CD8-positive, alpha-beta memory T cell (primary cell): ENCODE results near the gene TP53I13. TPM values are rescaled to one million over a fixed set of nuclear protein-coding genes. Genes with fewer than 3 reads are reported as not detected.

Experiments
- CTCF ChIA-PET: fragments of 350-600 bp; sonication (Branson Sonifier 250); formaldehyde crosslinking; loops from one replicate; lab custom pipeline; 2021; ENCODE audit warnings: antibody characterized with exemption; lab: Charles Lee
- POLR2A ChIA-PET: fragments of 350-600 bp; sonication (Branson Sonifier 250); formaldehyde crosslinking; loops from one replicate; lab custom pipeline; 2021; ENCODE audit warnings: antibody characterized with exemption; lab: Charles Lee
- DNase-seq, 5 donors: peaks; one replicate each; pipeline versions ENCODE4 v3.0.0 to v3.0.0-alpha.2; 2020 to 2022; ENCODE audit warnings: mixed read lengths in 1 of 5
- H3K27ac ChIP-seq: one replicate; pipeline ENCODE4 v1.7.0; 2013; ENCODE audit warnings: low read depth, mild to moderate bottlenecking, low read length, moderate library complexity
- H3K27me3 ChIP-seq: 2 replicates; pipeline ENCODE4 v1.7.0; 2013; ENCODE audit warnings: low read length, mild to moderate bottlenecking; ENCODE audit not compliant: insufficient read depth, poor library complexity, severe bottlenecking
- H3K36me3 ChIP-seq: 2 replicates; pipeline ENCODE4 v1.7.0; 2013; ENCODE audit warnings: mild to moderate bottlenecking, low read length, moderate library complexity; ENCODE audit not compliant: insufficient read depth
- H3K4me1 ChIP-seq: 2 replicates; pipeline ENCODE4 v1.7.0; 2013; ENCODE audit warnings: mild to moderate bottlenecking, low read length, moderate library complexity; ENCODE audit not compliant: insufficient read depth
- H3K4me3 ChIP-seq: 2 replicates; pipeline ENCODE4 v1.7.0; 2013; ENCODE audit warnings: mild to moderate bottlenecking, low read length
- H3K9me3 ChIP-seq: 2 replicates; pipeline ENCODE4 v1.7.0; 2013; ENCODE audit warnings: mild to moderate bottlenecking, low read length
- H3K27ac Mint-ChIP-seq, 8 donors: one replicate each; pipeline ENCODE4 v1.8.0; 2020 to 2021; ENCODE audit warnings: mixed read lengths in 8 of 8, mild to moderate bottlenecking in 6 of 8, inconsistent platforms in 3 of 8, moderate library complexity in 3 of 8
- H3K27me3 Mint-ChIP-seq, 2 donors: one replicate each; pipeline ENCODE4 v1.8.0; 2020 to 2021; ENCODE audit warnings: mixed read lengths in 2 of 2, mild to moderate bottlenecking in 1 of 2, moderate library complexity in 1 of 2
- H3K36me3 Mint-ChIP-seq, 3 donors: one replicate each; pipeline ENCODE4 v1.8.0; 2020 to 2021; ENCODE audit warnings: mixed read lengths in 3 of 3, inconsistent platforms in 1 of 3, mild to moderate bottlenecking in 1 of 3
- H3K4me1 Mint-ChIP-seq, 3 donors: one replicate each; pipeline ENCODE4 v1.8.0; 2020 to 2021; ENCODE audit warnings: mixed read lengths in 3 of 3, inconsistent platforms in 1 of 3, mild to moderate bottlenecking in 1 of 3
- H3K4me3 Mint-ChIP-seq, 7 donors: one replicate each; pipeline ENCODE4 v1.8.0; 2020 to 2021; ENCODE audit warnings: mixed read lengths in 7 of 7, mild to moderate bottlenecking in 6 of 7, moderate library complexity in 4 of 7, inconsistent platforms in 2 of 7
- H3K9me3 Mint-ChIP-seq, 5 donors: one replicate each; pipeline ENCODE4 v1.8.0; 2020 to 2022; ENCODE audit warnings: mixed read lengths in 5 of 5, mild to moderate bottlenecking in 3 of 5, moderate library complexity in 2 of 5, inconsistent platforms in 1 of 5
- polyA plus RNA-seq: library from polyadenylated mRNA; unstranded; fragments of 300-500 nt; fragmentation: Illumina TruSeq; gene quantifications from one replicate; pipeline ENCODE4 v1.2.3, GENCODE V29; 2021
- total RNA-seq, 2 experiments: library from RNA; stranded (reverse); gene quantifications; one replicate each; pipeline ENCODE4 v1.2.3, GENCODE V29; 2021

TP53I13 gene
- total and polyA plus RNA-seq, 3 experiments from 2014 or later = 33.1 to 75.5 (median 71.3) TPM

- H3K27me3 Mint-ChIP-seq = no peaks in the 10 kb centered on the region
- Histone ChIP-seq H3K4me1 (peaks cover 6% of the 10 kb centered on the region), H3K27ac (no peak overlapping the region), H3K27me3 (no peaks in the 10 kb centered on the region), H3K4me3 (no peak overlapping the region), H3K36me3 (peaks cover 3% of the 10 kb centered on the region), H3K9me3 (no peaks in the 10 kb centered on the region)
- H3K36me3 Mint-ChIP-seq = peaks cover 0 to 50% (median 0%) of the 10 kb centered on the region in 3 donors
- CTCF ChIA-PET = interaction anchor here (0.6 to 26.2 kb wide), 12 partner anchors 6 to 206 kb away, joined by 3 to 436 read pairs (median 6); partner anchors contain the start of gene ANKRD13B
- H3K9me3 Mint-ChIP-seq = no peaks in the 10 kb centered on the region
- peak overlapping the region in 1 of 7 donors; percentile 36 for H3K4me3 Mint-ChIP-seq
- DNase-seq = peak in 1 of 5 donors; percentile 14
- POLR2A ChIA-PET = interaction anchor here (1.6 to 1.9 kb wide), 2 partner anchors 9 to 204 kb away, joined by 4 to 6 read pairs; no protein-coding TSS in a partner anchor
- peaks cover 11 to 22% (median 16%) of the 10 kb centered on the region in 3 donors for H3K4me1 Mint-ChIP-seq
- no peak overlapping the region for H3K27ac Mint-ChIP-seq
These were observed 5.0 kb downstream of the TP53I13 start for GRCh38 chr17:29573558-29573869.

- Histone ChIP-seq H3K27me3 (no peaks in the 10 kb centered on the region), H3K4me3 (no peak overlapping the region), H3K27ac (no peak overlapping the region), H3K9me3 (no peaks in the 10 kb centered on the region), H3K36me3 (peaks cover 3% of the 10 kb centered on the region), H3K4me1 (peaks cover 5% of the 10 kb centered on the region)
- Mint-ChIP-seq H3K36me3 (peaks cover 0 to 55% (median 0%) of the 10 kb centered on the region in 3 donors), H3K27me3 (no peaks in the 10 kb centered on the region), H3K9me3 (no peaks in the 10 kb centered on the region), H3K4me3 (no peak overlapping the region), H3K27ac (peak overlapping the region in 2 of 8 donors; percentile 5 to 13), H3K4me1 (peaks cover 10 to 19% (median 14%) of the 10 kb centered on the region in 3 donors)
- peak in 1 of 5 donors; percentile 43 for DNase-seq
- CTCF ChIA-PET = interaction anchor here (0.9 to 26.2 kb wide), 8 partner anchors 6 to 205 kb away, joined by 3 to 436 read pairs (median 26); partner anchors contain the start of gene ANKRD13B
- POLR2A ChIA-PET = interaction anchor here (1.6 kb wide), 1 partner anchor 10 kb away, joined by 4 read pairs; no protein-coding TSS in a partner anchor
These were observed 5.6 kb downstream of the TP53I13 start for GRCh38 chr17:29573871-29574731.

DNA sequence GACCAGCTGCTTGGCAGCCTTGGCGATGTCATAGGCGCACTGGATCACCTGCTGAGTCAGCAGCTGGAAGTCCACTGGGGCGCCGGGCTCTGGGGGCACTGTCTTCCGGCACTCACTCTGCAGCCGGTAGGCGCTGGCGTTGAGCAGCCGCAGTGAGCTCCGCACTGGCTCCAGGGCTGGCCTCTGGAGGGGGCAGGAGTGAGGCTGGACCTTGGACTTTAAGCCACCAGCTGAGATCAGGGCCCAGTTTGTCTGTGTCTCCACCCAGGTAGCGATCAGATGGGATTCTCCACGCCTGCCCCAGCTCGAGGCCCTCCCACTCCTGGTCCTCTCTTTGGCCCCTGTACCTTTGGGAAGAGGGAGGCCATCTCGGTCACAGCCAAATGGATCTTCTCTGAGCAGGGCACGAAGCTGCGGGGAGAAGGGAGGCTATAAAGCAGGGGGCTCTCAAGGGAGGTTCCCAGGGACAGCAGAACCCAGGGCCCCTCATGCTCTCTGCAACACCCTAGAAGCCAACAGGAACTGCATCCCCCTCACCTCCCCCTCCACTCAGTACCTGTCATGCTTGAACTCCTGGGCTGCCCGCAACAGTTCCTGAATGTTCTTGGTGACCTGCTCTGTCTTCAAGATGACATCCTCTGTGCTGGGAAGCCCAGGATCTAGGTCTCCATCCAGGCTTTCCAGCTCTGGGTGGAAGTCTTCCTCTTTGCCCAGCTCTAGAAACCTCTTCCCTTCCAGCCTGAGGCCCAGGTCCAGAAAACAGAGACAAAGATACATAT lies 6.4 kb downstream of the TP53I13 start:
- Histone ChIP-seq H3K4me1 (no peaks in the 10 kb centered on the region), H3K4me3 (no peak overlapping the region), H3K27me3 (no peaks in the 10 kb centered on the region), H3K27ac (no peak overlapping the region), H3K9me3 (no peaks in the 10 kb centered on the region), H3K36me3 (peaks cover 3% of the 10 kb centered on the region)
- CTCF ChIA-PET = interaction anchor here (0.8 to 26.2 kb wide), 5 partner anchors 6 to 205 kb away, joined by 3 to 436 read pairs (median 81); partner anchors contain the start of genes ABHD15, ANKRD13B and TP53I13
- POLR2A ChIA-PET = no interaction called here
- peaks cover 0 to 60% (median 0%) of the 10 kb centered on the region in 3 donors for H3K36me3 Mint-ChIP-seq
- H3K4me3 Mint-ChIP-seq = no peak overlapping the region
- DNase-seq = peak in 1 of 5 donors; percentile 37
- peak overlapping the region in 1 of 8 donors; percentile 43 for H3K27ac Mint-ChIP-seq
- H3K27me3 Mint-ChIP-seq = no peaks in the 10 kb centered on the region
- no peaks in the 10 kb centered on the region for H3K9me3 Mint-ChIP-seq
- H3K4me1 Mint-ChIP-seq = peaks cover 8 to 14% (median 10%) of the 10 kb centered on the region in 3 donors

DNA sequence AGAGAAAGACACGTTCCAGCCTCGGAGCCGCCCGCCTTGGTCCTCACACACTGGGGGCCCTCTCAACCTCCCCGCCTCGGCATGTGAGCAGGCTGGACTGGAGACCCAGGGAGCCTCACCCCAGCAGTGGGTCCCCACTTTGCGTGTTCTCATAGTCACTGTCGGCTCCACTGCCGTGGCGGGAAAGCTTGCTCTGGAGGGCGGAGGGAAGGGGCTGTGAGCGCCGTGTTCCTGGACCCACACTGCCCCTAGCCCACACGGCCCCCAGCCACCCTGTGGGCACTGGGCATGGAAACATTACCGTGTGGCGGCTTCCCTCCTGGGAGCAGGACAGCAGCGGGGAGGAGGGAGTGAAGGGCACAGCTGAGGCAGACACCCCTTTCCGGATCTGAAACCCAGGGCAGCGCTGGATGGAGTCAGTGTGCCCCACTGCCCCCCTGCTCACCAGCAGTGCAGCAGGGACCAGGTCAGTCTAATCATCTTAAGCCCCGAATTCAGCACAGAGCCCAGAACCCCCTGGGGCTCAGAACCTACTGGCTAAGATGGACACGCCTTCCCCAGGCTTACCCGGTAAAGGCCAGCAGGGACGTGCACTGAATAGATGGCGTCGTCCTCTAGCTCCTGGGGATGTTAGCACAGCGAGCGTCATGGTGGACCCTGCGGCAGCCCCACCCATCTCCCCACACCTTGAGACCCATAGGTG lies 7.2 kb downstream of the TP53I13 start:
- Histone ChIP-seq H3K27me3 (no peaks in the 10 kb centered on the region), H3K27ac (no peak overlapping the region), H3K4me3 (no peak overlapping the region), H3K9me3 (no peaks in the 10 kb centered on the region), H3K36me3 (peaks cover 3% of the 10 kb centered on the region), H3K4me1 (peaks cover 3% of the 10 kb centered on the region)
- H3K4me3 Mint-ChIP-seq = no peak overlapping the region
- H3K9me3 Mint-ChIP-seq = no peaks in the 10 kb centered on the region
- peaks cover 9 to 18% (median 13%) of the 10 kb centered on the region in 3 donors for H3K4me1 Mint-ChIP-seq
- DNase-seq = peak in 1 of 5 donors; percentile 37
- no peak overlapping the region for H3K27ac Mint-ChIP-seq
- CTCF ChIA-PET = interaction anchor here (0.8 to 26.2 kb wide), 5 partner anchors 7 to 203 kb away, joined by 3 to 436 read pairs (median 81); partner anchors contain the start of genes ABHD15, ANKRD13B and TP53I13
- POLR2A ChIA-PET = no interaction called here
- H3K36me3 Mint-ChIP-seq = peaks cover 0 to 65% (median 4%) of the 10 kb centered on the region in 3 donors
- peaks cover 0 to 2% of the 10 kb centered on the region in 2 donors for H3K27me3 Mint-ChIP-seq

- Histone ChIP-seq H3K9me3 (no peaks in the 10 kb centered on the region), H3K4me1 (peaks cover 6% of the 10 kb centered on the region), H3K27ac (no peak overlapping the region), H3K27me3 (no peaks in the 10 kb centered on the region), H3K36me3 (peaks cover 3% of the 10 kb centered on the region), H3K4me3 (no peak overlapping the region)
- no peak overlapping the region for H3K4me3 Mint-ChIP-seq
- POLR2A ChIA-PET = interaction anchor here (0.5 to 1.1 kb wide), 3 partner anchors 15 to 191 kb away, joined by 4 to 6 read pairs (median 4); no protein-coding TSS in a partner anchor
- H3K36me3 Mint-ChIP-seq = peaks cover 0 to 69% (median 4%) of the 10 kb centered on the region in 3 donors
- no peak for DNase-seq
- peaks cover 5 to 12% (median 6%) of the 10 kb centered on the region in 3 donors for H3K4me1 Mint-ChIP-seq
- H3K27ac Mint-ChIP-seq = no peak overlapping the region
- H3K9me3 Mint-ChIP-seq = no peaks in the 10 kb centered on the region
- CTCF ChIA-PET = interaction anchor here (1.2 to 26.2 kb wide), 6 partner anchors 8 to 202 kb away, joined by 3 to 436 read pairs (median 42); partner anchors contain the start of genes ABHD15, ANKRD13B and TP53I13
- peaks cover 0 to 2% of the 10 kb centered on the region in 2 donors for H3K27me3 Mint-ChIP-seq
These were observed 7.9 kb downstream of the TP53I13 start for GRCh38 chr17:29576214-29577000.

- Histone ChIP-seq H3K4me3 (no peak overlapping the region), H3K27ac (no peak overlapping the region), H3K4me1 (peaks cover 6% of the 10 kb centered on the region), H3K9me3 (no peaks in the 10 kb centered on the region), H3K27me3 (no peaks in the 10 kb centered on the region), H3K36me3 (peaks cover 3% of the 10 kb centered on the region)
- POLR2A ChIA-PET = interaction anchor here (0.5 to 1.1 kb wide), 3 partner anchors 14 to 191 kb away, joined by 4 to 6 read pairs (median 4); no protein-coding TSS in a partner anchor
- no peak for DNase-seq
- Mint-ChIP-seq H3K27me3 (peaks cover 0 to 2% of the 10 kb centered on the region in 2 donors), H3K4me3 (no peak overlapping the region), H3K27ac (peak overlapping the region in 1 of 8 donors; percentile 32), H3K4me1 (peaks cover 5 to 7% (median 6%) of the 10 kb centered on the region in 3 donors), H3K36me3 (peaks cover 0 to 71% (median 4%) of the 10 kb centered on the region in 3 donors), H3K9me3 (no peaks in the 10 kb centered on the region)
- CTCF ChIA-PET = interaction anchor here (1.2 to 26.2 kb wide), 5 partner anchors 8 to 36 kb away, joined by 3 to 436 read pairs (median 81); partner anchors contain the start of genes ABHD15, ANKRD13B and TP53I13
These were observed 8.5 kb downstream of the TP53I13 start for GRCh38 chr17:29577001-29577370.
